ES-I3 (cell line): ENCODE data around the gene CROCC2.

Experiments
- H3K36me3 ChIP-seq: 2 replicates; pipeline ENCODE4 v1.6.1; 2013; ENCODE audit warnings: mild to moderate bottlenecking, low read length, control low read depth, moderate library complexity; ENCODE audit not compliant: insufficient read depth
- H3K4me1 ChIP-seq: 2 replicates; pipeline ENCODE4 v1.6.1; 2013; ENCODE audit warnings: mild to moderate bottlenecking, control low read depth, low read length; ENCODE audit not compliant: insufficient read depth
- H3K9ac ChIP-seq: 2 replicates; pipeline ENCODE4 v1.6.1; 2013; ENCODE audit warnings: low read depth, mild to moderate bottlenecking, low read length, moderate library complexity
- H3K9me3 ChIP-seq: 2 replicates; pipeline ENCODE4 v1.6.1; 2013; ENCODE audit warnings: mild to moderate bottlenecking, low read length, moderate library complexity; ENCODE audit not compliant: control insufficient read depth, insufficient read depth

Gene CROCC2

GRCh38 chr2:241011751-241012510 is 105.8 kb downstream of the CROCC2 start:
- H3K4me1 ChIP-seq = peaks cover 16% of the 10 kb centered on the region
- H3K9ac ChIP-seq = no peak overlapping the region
- H3K9me3 ChIP-seq = no peaks in the 10 kb centered on the region

DNA sequence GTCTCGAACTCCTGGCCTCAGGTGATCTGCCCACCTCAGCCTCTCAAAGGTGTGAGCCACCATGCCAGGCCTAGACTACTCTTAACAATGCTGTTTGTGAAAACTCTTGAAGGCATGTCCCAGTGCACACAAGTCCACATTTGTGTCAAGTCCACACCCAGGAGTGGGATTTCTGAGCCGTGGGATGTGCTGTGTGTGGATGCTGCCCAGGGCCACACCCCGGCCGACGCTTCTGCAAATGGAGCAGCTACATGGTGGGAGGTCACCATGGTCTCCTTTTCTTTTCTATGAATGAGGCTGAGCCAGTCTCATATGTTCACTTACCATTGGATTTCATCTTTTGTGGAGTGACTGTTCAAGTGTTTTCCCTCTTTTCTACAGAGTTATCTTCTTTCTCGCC is 108.1 kb downstream of the CROCC2 start:
- Histone ChIP-seq H3K9ac (no peak overlapping the region), H3K9me3 (no peaks in the 10 kb centered on the region), H3K4me1 (peaks cover 10% of the 10 kb centered on the region), H3K36me3 (no peaks in the 10 kb centered on the region)

More at GRCh38 chr2:241011751-241012510, 105.8 kb downstream of the CROCC2 start:
- H3K36me3 ChIP-seq = no peaks in the 10 kb centered on the region

GRCh38 chr2:241014764-241015163 is 108.6 kb downstream of the CROCC2 start:
- H3K9me3 ChIP-seq = no peaks in the 10 kb centered on the region
- no peak overlapping the region for H3K9ac ChIP-seq
- H3K36me3 ChIP-seq = no peaks in the 10 kb centered on the region
- H3K4me1 ChIP-seq = peaks cover 6% of the 10 kb centered on the region; the same call in 1 of the 2 replicates

GRCh38 chr2:241015439-241015838 is 109.3 kb downstream of the CROCC2 start:
- H3K9ac ChIP-seq = no peak overlapping the region
- H3K36me3 ChIP-seq = no peaks in the 10 kb centered on the region
- peaks cover 5% of the 10 kb centered on the region; the same call in 1 of the 2 replicates for H3K4me1 ChIP-seq
- H3K9me3 ChIP-seq = no peaks in the 10 kb centered on the region

- H3K4me1 ChIP-seq = no peaks in the 10 kb centered on the region
- no peak overlapping the region for H3K9ac ChIP-seq
- no peaks in the 10 kb centered on the region; the same call in 1 of the 2 replicates for H3K36me3 ChIP-seq
These were observed 111.2 kb downstream of the CROCC2 start for GRCh38 chr2:241017228-241017940.

DNA sequence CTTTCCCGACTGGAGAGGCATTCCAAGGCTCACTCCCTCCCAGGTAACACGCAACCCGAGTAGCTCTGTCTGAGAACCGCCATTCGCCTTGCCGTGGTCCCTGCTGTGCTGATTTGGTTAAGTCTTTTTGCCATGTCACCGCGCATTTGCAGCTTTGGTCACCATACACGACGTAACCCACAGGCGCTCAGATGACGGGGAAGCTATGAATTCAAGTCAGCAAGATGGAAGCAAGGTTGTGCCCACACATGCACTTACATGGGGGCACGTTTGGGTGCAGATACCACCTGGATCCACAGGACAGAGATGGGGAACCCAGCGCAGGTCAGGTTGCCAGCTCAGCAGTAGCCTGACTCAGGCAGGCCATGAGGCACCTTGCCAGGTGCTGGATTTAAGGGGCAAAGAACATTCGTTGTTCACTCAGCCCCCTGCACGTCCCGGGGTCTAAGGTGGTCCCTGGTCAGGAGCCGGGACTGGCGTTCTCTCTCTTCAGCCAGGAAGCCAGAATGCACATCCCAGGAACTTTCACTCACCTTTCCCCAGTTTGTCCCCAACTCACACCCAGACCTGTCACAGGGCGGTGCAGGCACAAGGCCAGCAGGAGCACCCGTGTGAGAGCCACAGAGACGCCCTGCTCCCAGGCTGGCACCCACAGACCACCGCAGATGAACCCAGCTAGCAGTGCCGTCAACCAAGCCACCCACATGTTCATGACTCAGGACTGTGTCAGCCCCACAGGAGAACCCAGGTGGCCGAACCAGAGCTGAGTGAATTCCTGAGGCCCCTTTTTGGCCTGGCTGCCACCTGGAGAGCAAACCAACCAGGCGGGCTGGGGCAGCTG is 112.1 kb downstream of the CROCC2 start:
- no peaks in the 10 kb centered on the region; the same call in 1 of the 2 replicates for H3K9me3 ChIP-seq
- no peaks in the 10 kb centered on the region; the same call in 1 of the 2 replicates for H3K36me3 ChIP-seq
- H3K9ac ChIP-seq = no peak overlapping the region
- H3K4me1 ChIP-seq = no peaks in the 10 kb centered on the region

More at GRCh38 chr2:241017228-241017940, 111.2 kb downstream of the CROCC2 start:
- no peaks in the 10 kb centered on the region; the same call in 1 of the 2 replicates for H3K9me3 ChIP-seq

- H3K36me3 ChIP-seq = no peaks in the 10 kb centered on the region; the same call in 1 of the 2 replicates
- no peaks in the 10 kb centered on the region for H3K4me1 ChIP-seq
- no peak overlapping the region for H3K9ac ChIP-seq
These were observed 113.5 kb downstream of the CROCC2 start for GRCh38 chr2:241019441-241020139.

GRCh38 chr2:241020201-241020600 is 114.1 kb downstream of the CROCC2 start:
- Histone ChIP-seq H3K4me1 (no peaks in the 10 kb centered on the region), H3K9ac (no peak overlapping the region), H3K9me3 (no peaks in the 10 kb centered on the region; the same call in 1 of the 2 replicates), H3K36me3 (no peaks in the 10 kb centered on the region; the same call in 1 of the 2 replicates)

More at GRCh38 chr2:241019441-241020139, 113.5 kb downstream of the CROCC2 start:
- no peaks in the 10 kb centered on the region; the same call in 1 of the 2 replicates for H3K9me3 ChIP-seq

GRCh38 chr2:241020629-241021190 is 114.6 kb downstream of the CROCC2 start:
- Histone ChIP-seq H3K9me3 (no peaks in the 10 kb centered on the region; the same call in 1 of the 2 replicates), H3K36me3 (no peaks in the 10 kb centered on the region; the same call in 1 of the 2 replicates), H3K9ac (no peak overlapping the region), H3K4me1 (no peaks in the 10 kb centered on the region)

DNA sequence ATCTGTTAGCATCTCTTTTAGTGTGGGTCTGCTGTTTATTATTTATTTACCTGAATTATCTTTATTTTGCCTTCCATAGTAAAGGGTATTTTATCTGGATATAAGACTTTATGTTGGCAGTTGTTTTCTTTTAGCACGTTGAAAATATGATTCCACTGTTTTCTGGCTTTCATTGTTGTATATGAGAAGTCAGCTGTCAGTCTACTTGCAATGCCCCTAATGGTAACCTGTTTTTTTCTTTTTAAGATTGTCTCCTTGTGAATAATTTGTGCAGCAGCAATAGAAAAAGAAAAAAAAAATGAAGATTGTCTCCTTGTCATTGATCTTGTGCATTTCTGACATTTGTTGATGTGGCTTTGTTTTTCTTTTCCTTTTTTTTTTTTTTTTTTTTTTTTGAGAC is 119.5 kb downstream of the CROCC2 start:
- Histone ChIP-seq H3K9me3 (no peaks in the 10 kb centered on the region; the same call in 1 of the 2 replicates), H3K36me3 (no peaks in the 10 kb centered on the region; the same call in 1 of the 2 replicates), H3K9ac (no peak overlapping the region), H3K4me1 (no peaks in the 10 kb centered on the region)

DNA sequence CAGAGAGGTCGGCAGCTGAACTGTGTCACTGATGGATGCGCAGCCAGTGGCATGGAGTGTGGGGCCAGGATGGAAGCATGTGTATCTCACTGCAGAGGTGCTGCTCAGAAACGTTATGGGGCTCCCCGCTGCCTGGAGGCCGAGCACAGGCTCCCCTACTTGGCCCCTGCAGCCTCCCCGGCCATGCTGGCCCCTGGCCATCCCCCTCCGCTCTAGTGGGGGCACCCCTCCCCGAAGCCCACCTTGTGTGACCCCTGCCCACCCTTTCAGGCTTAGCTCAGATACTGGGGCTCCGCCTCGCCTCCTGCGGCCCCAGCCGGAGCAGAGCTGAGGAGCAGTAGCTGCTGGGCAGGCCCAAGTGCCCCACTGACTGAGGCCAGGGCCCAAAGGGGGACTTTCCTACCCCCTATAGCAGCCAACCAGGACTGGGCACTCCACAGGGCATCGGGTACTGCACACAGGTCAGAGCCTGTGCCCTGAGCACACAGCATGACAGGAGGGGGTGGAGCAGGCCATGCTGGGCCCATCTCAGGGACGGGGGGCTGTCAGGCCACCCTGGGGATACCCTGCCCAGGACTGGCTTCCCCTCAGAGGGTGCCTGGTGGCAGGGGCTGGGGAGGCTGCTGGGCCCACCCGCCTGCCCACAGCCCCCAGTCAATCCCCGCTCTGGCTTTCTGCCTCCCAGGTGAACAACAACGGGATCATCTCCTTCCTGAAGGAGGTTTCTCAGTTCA is 123.6 kb downstream of the CROCC2 start:
- H3K9ac ChIP-seq = no peak overlapping the region
- H3K36me3 ChIP-seq = no peaks in the 10 kb centered on the region
- H3K4me1 ChIP-seq = no peaks in the 10 kb centered on the region
- H3K9me3 ChIP-seq = no peaks in the 10 kb centered on the region

DNA sequence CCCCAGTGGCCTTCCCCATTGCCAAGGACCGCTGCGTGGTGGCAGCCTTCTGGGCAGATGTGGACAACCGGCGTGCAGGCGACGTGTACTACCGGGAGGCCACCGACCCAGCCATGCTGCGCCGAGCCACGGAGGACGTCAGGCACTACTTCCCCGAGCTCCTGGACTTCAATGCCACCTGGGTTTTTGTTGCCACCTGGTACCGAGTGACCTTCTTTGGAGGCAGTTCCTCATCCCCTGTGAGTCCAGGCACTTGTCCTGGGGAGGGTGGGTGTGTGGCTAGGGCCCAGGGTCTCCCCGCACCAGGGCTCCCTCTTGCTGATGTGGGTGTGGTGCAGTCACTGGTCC is 124.2 kb downstream of the CROCC2 start:
- no peaks in the 10 kb centered on the region for H3K9me3 ChIP-seq
- H3K9ac ChIP-seq = no peak overlapping the region
- H3K36me3 ChIP-seq = no peaks in the 10 kb centered on the region
- H3K4me1 ChIP-seq = no peaks in the 10 kb centered on the region

GRCh38 chr2:241030883-241031282 is 124.7 kb downstream of the CROCC2 start:
- H3K36me3 ChIP-seq = no peaks in the 10 kb centered on the region
- H3K4me1 ChIP-seq = no peaks in the 10 kb centered on the region
- no peak overlapping the region for H3K9ac ChIP-seq
- H3K9me3 ChIP-seq = no peaks in the 10 kb centered on the region
